SU-DHL-6 (cell line): ENCODE results near the gene ZSCAN29.

Experiments used
- H2AFZ ChIP-seq: fragments of 200-600 bp; sonication (generic); 2 replicates; pipeline ENCODE4 v1.6.1; 2014; ENCODE audit warnings: low read depth, mild to moderate bottlenecking, moderate library complexity, mixed read lengths, antibody characterized with exemption, low read length; ENCODE audit not compliant: severe bottlenecking
- H3F3A ChIP-seq: fragments of 200-600 bp; shearing (Covaris generic); 2 replicates; pipeline ENCODE4 v1.6.0; 2016; ENCODE audit warnings: antibody characterized with exemption, mild to moderate bottlenecking; ENCODE audit not compliant: insufficient read depth
- H3K27ac ChIP-seq: fragments of 200-600 bp; sonication (generic); 2 replicates; pipeline ENCODE4 v1.5.1; 2016; ENCODE audit warnings: low read depth, mild to moderate bottlenecking, low read length, moderate library complexity, mixed read lengths
- H3K27me3 ChIP-seq: fragments of 200-600 bp; sonication (generic), shearing (Covaris generic); 2 replicates; pipeline ENCODE4 v1.6.0; 2014; ENCODE audit warnings: mild to moderate bottlenecking, low read length
- H3K36me3 ChIP-seq: fragments of 200-600 bp; sonication (generic); 2 replicates; pipeline ENCODE4 v1.6.1; 2014; ENCODE audit warnings: mild to moderate bottlenecking, low read length, mixed read lengths
- H3K4me2 ChIP-seq: fragments of 300-600, 200-600 bp; shearing (Covaris generic), sonication (generic); 2 replicates; pipeline ENCODE4 v1.6.0; 2014; ENCODE audit warnings: low read length, low read depth, mild to moderate bottlenecking; ENCODE audit not compliant: poor library complexity, severe bottlenecking
- H3K4me3 ChIP-seq: fragments of 200-600 bp; sonication (generic); 2 replicates; pipeline ENCODE4 v1.5.1; 2014; ENCODE audit warnings: antibody characterized with exemption, low read length, mild to moderate bottlenecking, mixed read lengths; ENCODE audit not compliant: insufficient read depth, poor library complexity, severe bottlenecking
- H3K79me2 ChIP-seq: fragments of 200-600 bp; sonication (generic); 2 replicates; pipeline ENCODE4 v1.6.1; 2014; ENCODE audit warnings: mild to moderate bottlenecking, low read length, moderate library complexity; ENCODE audit not compliant: insufficient read depth
- H3K9ac ChIP-seq: fragments of 200-600 bp; sonication (generic); 2 replicates; pipeline ENCODE4 v1.7.0; 2014; ENCODE audit warnings: mild to moderate bottlenecking, low read length
- H3K9me2 ChIP-seq: fragments of 200-600 bp; sonication (generic); replicated peaks from 2 replicates; pipeline ENCODE4 v1.6.1; 2014; ENCODE audit warnings: low read length; ENCODE audit not compliant: insufficient read depth
- H3K9me3 ChIP-seq: fragments of 200-600 bp; sonication (generic); 2 replicates; pipeline ENCODE4 v1.6.1; 2014; ENCODE audit warnings: low read length, mixed read lengths; ENCODE audit not compliant: insufficient read depth
- H4K20me1 ChIP-seq: fragments of 200-600 bp; sonication (generic); 2 replicates; pipeline ENCODE4 v1.6.1; 2014; ENCODE audit warnings: low read depth, mild to moderate bottlenecking, antibody characterized with exemption, low read length, moderate library complexity, mixed read lengths
- CTCF ChIP-seq: fragments of 200-600 bp; sonication (generic); IDR thresholded peaks from one replicate; pipeline ENCODE4 v1.5.1; 2017; ENCODE audit warnings: antibody characterized with exemption, mild to moderate bottlenecking, low read length, moderate library complexity; ENCODE audit not compliant: insufficient read depth, poor library complexity, severe bottlenecking
- EZH2phosphoT487 ChIP-seq: fragments of 200-600 bp; sonication (generic), shearing (Covaris generic); conservative IDR thresholded peaks from 2 replicates; pipeline ENCODE4 v1.6.1; 2018; ENCODE audit warnings: mild to moderate bottlenecking, antibody characterized with exemption, low read length, moderate library complexity, mixed read lengths

ZSCAN29 gene

GRCh38 chr15:43360821-43361220 is 10.0 kb downstream of the ZSCAN29 start:
- Histone ChIP-seq H3K36me3 (peaks cover 62% of the 10 kb centered on the region), H3K79me2 (peaks cover 14% of the 10 kb centered on the region), H2AFZ (no peak overlapping the region), H3K9me3 (peaks cover 21% of the 10 kb centered on the region; the same call in 1 of the 2 replicates), H4K20me1 (no peaks in the 10 kb centered on the region), H3F3A (peaks cover 4% of the 10 kb centered on the region; the same call in 1 of the 2 replicates), H3K9ac (no peak overlapping the region), H3K9me2 (no peaks in the 10 kb centered on the region), H3K4me2 (no peak overlapping the region), H3K27me3 (no peaks in the 10 kb centered on the region), H3K4me3 (no peak overlapping the region), H3K27ac (no peak overlapping the region)
- no peak for TF ChIP-seq EZH2phosphoT487
- no peak for TF ChIP-seq CTCF

DNA sequence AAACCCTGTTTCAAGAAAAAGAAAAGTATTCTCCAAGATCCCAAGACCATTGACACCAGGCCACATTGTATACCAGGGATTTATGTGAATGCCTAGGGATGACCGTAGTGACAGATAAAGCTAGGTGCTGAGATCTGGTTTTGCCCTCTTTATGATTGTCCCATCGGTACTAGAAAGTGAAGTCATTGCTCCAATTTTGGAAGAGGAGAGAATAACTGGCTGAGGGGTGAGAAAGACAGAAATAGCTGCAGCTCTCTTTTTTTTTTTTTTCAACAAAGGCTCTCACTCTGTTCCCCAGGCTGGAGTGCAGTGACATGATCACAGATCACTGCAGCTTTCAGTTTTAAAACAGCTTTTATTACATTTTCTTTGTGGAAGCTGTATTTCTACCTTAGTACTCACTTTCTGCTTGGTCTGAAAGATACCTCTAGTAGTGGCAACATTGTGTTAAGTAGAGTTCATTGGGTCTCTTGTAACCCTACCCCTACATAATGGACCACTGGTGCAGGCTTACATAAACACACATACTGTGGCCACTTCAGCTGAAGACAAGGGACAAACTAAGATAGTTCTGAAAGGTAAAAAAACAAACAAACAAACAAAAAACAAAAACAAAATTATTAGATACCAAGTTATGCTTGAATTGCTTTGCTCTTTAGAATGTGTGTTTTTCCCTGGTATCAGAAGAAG is 18.0 kb downstream of the ZSCAN29 start:
- Histone ChIP-seq H3F3A (peaks cover 7% of the 10 kb centered on the region; the same call in 1 of the 2 replicates), H3K9me3 (no peaks in the 10 kb centered on the region), H3K79me2 (0 out of 2 replicates have a peak, but pooled peaks cover 2% of the 10 kb centered on the region), H3K9ac (no peak overlapping the region), H3K36me3 (peaks cover 22% of the 10 kb centered on the region; the same call in 1 of the 2 replicates), H3K9me2 (no peaks in the 10 kb centered on the region), H2AFZ (no peak overlapping the region), H3K27me3 (no peaks in the 10 kb centered on the region), H3K4me2 (no peak overlapping the region), H4K20me1 (no peaks in the 10 kb centered on the region), H3K4me3 (no peak overlapping the region), H3K27ac (no peak overlapping the region)
- TF ChIP-seq CTCF = no peak

DNA sequence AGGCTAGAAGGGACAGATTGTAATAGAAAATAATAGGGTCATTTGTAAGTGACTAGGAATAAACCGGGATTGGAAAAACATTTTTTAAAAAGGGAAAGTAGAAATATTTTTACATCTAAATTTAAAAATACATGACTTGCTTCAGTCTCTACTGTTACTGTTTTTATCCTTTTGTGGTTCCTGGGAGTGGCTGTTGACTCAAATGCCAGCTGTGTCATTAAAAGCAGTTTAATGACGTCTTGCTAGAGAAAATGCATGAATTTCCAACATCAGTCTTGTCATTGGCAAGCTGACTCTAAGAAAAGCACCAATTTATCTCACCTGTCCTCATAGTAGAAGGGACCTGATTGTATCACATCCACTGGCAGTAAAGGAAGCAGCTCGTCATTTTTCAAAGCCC is 23.7 kb downstream of the ZSCAN29 start:
- Histone ChIP-seq H4K20me1 (no peaks in the 10 kb centered on the region), H3K27ac (no peak overlapping the region), H3K27me3 (no peaks in the 10 kb centered on the region), H3K79me2 (no peaks in the 10 kb centered on the region), H3K9ac (no peak overlapping the region), H3K36me3 (peaks cover 25% of the 10 kb centered on the region; the same call in 1 of the 2 replicates), H3F3A (no peaks in the 10 kb centered on the region), H2AFZ (no peak overlapping the region), H3K4me2 (no peak overlapping the region), H3K9me3 (no peaks in the 10 kb centered on the region), H3K4me3 (no peak overlapping the region), H3K9me2 (no peaks in the 10 kb centered on the region)
- TF ChIP-seq EZH2phosphoT487 (no peak), CTCF (no peak)
